ENCODE data around the gene UGT2B17. TPM values are rescaled to one million over a fixed set of nuclear protein-coding genes. Genes with fewer than 3 reads are reported as not detected.

UGT2B17 gene
- total and polyA plus RNA-seq, 2 of the 13 experiments (the other 11 are each of a cell fraction or from before 2014, with no cell fraction given), result not detected

DNA sequence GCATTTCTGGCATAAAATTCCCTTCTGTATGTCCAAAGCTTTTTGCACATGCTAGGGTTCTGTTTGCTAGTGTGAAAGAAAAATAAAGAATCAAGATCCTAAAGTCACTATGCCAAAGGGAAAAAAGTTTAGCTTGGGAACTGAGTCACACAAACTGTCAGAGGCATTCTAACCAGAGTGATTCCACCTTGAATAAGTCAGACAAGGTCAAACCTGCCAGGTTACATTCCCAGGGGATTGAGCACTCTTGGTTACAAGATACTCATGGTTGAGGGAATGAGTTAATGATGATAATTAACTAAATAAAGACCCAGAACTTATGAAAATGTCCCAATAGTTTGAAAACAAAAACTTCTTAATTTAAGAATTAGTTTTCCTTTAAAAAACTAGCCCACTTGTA lies 13.7 kb upstream of the UGT2B17 start:
- H3K27me3 ChIP-seq (ENCODE audit: control insufficient read depth in 1 of 2, insufficient read depth in 2 of 2, low read length in 2 of 2), result no peaks in the 10 kb centered on the region
- CTCF ChIA-PET (ENCODE audit: low intra/inter-chr PET ratio, low total read pairs), result no interaction called here
- TF ChIP-seq ZBTB8A (CRISPR knock-in tag; IDR thresholded peaks at IDR 0.05; ENCODE audit: borderline replicate concordance, low read depth) (no peak), PAWR (CRISPR knock-in tag; IDR thresholded peaks at IDR 0.05; ENCODE audit: borderline replicate concordance) (no peak), ZNF547 (CRISPR knock-in tag; IDR thresholded peaks at IDR 0.05) (no peak), ZMYM3 (CRISPR knock-in tag; IDR thresholded peaks at IDR 0.05) (no peak), SETDB1 (CRISPR knock-in tag; IDR thresholded peaks at IDR 0.05; ENCODE audit: borderline replicate concordance) (no peak)
- TF ChIP-seq, protein P1, sequence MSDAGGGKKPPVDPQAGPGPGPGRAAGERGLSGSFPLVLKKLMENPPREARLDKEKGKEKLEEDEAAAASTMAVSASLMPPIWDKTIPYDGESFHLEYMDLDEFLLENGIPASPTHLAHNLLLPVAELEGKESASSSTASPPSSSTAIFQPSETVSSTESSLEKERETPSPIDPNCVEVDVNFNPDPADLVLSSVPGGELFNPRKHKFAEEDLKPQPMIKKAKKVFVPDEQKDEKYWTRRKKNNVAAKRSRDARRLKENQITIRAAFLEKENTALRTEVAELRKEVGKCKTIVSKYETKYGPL (CRISPR knock-in tag; IDR thresholded peaks at IDR 0.05), result no peak
- TF ChIP-seq, protein P2, sequence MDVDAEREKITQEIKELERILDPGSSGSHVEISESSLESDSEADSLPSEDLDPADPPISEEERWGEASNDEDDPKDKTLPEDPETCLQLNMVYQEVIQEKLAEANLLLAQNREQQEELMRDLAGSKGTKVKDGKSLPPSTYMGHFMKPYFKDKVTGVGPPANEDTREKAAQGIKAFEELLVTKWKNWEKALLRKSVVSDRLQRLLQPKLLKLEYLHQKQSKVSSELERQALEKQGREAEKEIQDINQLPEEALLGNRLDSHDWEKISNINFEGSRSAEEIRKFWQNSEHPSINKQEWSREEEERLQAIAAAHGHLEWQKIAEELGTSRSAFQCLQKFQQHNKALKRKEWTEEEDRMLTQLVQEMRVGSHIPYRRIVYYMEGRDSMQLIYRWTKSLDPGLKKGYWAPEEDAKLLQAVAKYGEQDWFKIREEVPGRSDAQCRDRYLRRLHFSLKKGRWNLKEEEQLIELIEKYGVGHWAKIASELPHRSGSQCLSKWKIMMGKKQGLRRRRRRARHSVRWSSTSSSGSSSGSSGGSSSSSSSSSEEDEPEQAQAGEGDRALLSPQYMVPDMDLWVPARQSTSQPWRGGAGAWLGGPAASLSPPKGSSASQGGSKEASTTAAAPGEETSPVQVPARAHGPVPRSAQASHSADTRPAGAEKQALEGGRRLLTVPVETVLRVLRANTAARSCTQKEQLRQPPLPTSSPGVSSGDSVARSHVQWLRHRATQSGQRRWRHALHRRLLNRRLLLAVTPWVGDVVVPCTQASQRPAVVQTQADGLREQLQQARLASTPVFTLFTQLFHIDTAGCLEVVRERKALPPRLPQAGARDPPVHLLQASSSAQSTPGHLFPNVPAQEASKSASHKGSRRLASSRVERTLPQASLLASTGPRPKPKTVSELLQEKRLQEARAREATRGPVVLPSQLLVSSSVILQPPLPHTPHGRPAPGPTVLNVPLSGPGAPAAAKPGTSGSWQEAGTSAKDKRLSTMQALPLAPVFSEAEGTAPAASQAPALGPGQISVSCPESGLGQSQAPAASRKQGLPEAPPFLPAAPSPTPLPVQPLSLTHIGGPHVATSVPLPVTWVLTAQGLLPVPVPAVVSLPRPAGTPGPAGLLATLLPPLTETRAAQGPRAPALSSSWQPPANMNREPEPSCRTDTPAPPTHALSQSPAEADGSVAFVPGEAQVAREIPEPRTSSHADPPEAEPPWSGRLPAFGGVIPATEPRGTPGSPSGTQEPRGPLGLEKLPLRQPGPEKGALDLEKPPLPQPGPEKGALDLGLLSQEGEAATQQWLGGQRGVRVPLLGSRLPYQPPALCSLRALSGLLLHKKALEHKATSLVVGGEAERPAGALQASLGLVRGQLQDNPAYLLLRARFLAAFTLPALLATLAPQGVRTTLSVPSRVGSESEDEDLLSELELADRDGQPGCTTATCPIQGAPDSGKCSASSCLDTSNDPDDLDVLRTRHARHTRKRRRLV (CRISPR knock-in tag; IDR thresholded peaks at IDR 0.05), result no peak
- ATAC-seq (no peak), FAIRE-seq (no peak), DNase-seq (ENCODE audit: low spot score) (no peak)
- no peak overlapping the region for H3K4me2 ChIP-seq (ENCODE audit: low read depth, low read length)
- no peak overlapping the region for H3K9ac ChIP-seq (ENCODE audit: insufficient read depth, low read depth, low read length)
- POLR2A ChIA-PET, result no interaction called here
- no peak overlapping the region for H3K27ac ChIP-seq (ENCODE audit: extremely low read length, insufficient read depth, low read length)
- BruUV-seq (replicated peaks), result no TSS peak
- H4K20me1 ChIP-seq (ENCODE audit: insufficient read depth, low read length), result no peaks in the 10 kb centered on the region
- no peaks in the 10 kb centered on the region for H3K9me3 ChIP-seq (ENCODE audit: low read length)
- in situ Hi-C loops (cut with HindIII; ENCODE audit: extremely low pct_ligation_motif_present, low pct_unique_long_range_greater_than_20kb) (no loop called here), intact Hi-C loops (cut with micrococcal nuclease; ENCODE audit: unreplicated experiment) (no loop called here)
- H3K4me3 ChIP-seq (replicated peaks in 1 of 3; ENCODE audit: insufficient read depth in 1 of 3, low read depth in 2 of 3, low read length in 3 of 3), result no peak overlapping the region
- no peaks in the 10 kb centered on the region for H3K79me2 ChIP-seq (ENCODE audit: insufficient read depth, low read length)
- H2AFZ ChIP-seq (ENCODE audit: low read length), result no peak overlapping the region
- H3K36me3 ChIP-seq (replicated peaks in 1 of 2; ENCODE audit: control insufficient read depth in 1 of 2, insufficient read depth in 2 of 2, low read length in 2 of 2), result no peaks in the 10 kb centered on the region
- no peaks in the 10 kb centered on the region for H3K4me1 ChIP-seq (ENCODE audit: insufficient read depth, low read length)

All from HepG2 (cell line).